GM18499 (cell line): ENCODE measurements around the gene CASP10.
"Not testable (repeated sequence)": the region's sequence is repeated elsewhere in the genome, so short reads cannot be mapped to it uniquely, and the experiment has no call there.

ENCODE experiments used
- ATAC-seq: cut with Tn5 transposase; IDR thresholded peaks from one replicate; pipeline ENCODE4 v1.9.1; 2021; ENCODE audit warnings: moderate number of reproducible peaks; ENCODE audit not compliant: insufficient read depth, unreplicated experiment

Gene CASP10

DNA sequence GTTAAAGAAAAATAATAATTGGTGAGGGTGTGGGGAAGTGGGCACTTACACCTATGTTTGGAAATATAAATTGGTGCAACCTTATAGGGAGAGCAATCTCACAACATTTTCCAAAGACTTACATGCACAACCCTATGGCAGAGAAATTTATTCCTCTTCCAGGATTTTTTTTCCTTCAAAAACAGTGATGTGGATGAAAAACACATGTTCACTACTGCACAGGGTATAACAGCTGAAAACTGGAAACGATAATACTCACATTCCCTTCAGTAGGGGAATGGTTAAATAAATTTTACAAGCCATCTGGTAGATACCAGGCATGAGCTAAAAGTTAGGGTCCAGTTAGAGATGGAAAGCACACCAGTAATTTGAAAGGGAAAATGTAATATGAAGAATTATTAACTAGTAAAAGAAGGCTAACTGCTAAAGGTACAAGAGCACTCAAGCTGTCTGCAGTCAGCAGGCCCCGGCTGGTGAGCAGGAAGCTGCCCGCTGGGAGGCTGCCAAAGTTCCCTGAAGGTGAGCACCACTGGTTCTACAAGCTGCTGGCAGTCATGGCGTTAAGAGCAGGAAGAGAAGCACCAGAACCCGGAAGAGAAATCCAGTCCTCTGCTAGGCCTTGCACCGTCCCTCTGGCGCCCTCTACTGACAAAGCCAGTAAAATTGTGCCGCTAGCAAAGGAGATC is 49.0 kb downstream of the CASP10 start:
- no peak for ATAC-seq

DNA sequence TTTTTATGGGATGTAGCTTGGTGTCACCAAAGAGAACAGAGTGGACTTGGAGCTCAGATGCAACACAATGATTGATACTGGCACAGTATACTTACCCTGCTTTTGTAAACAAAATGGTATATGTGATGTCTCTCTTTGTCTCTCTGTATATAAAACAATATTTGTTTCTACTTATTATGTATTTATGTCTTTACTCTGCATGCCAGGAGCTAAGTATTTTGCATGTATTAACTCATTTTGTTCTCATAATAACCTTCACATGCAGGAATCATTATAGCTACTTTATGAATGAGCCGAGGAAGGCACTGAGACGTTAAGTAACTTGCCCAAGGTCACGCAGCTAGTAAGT is 49.5 kb downstream of the CASP10 start:
- ATAC-seq: no peak

GRCh38 chr2:201233192-201233811 is 50.4 kb downstream of the CASP10 start:
- peak; percentile 82 for ATAC-seq

GRCh38 chr2:201233812-201234662 is 51.1 kb downstream of the CASP10 start:
- peak; percentile 8 for ATAC-seq

- no peak for ATAC-seq
Measured at GRCh38 chr2:201234663-201235135, 51.8 kb downstream of the CASP10 start.

- no peak for ATAC-seq
Measured at GRCh38 chr2:201235860-201236811, 53.2 kb downstream of the CASP10 start.

DNA sequence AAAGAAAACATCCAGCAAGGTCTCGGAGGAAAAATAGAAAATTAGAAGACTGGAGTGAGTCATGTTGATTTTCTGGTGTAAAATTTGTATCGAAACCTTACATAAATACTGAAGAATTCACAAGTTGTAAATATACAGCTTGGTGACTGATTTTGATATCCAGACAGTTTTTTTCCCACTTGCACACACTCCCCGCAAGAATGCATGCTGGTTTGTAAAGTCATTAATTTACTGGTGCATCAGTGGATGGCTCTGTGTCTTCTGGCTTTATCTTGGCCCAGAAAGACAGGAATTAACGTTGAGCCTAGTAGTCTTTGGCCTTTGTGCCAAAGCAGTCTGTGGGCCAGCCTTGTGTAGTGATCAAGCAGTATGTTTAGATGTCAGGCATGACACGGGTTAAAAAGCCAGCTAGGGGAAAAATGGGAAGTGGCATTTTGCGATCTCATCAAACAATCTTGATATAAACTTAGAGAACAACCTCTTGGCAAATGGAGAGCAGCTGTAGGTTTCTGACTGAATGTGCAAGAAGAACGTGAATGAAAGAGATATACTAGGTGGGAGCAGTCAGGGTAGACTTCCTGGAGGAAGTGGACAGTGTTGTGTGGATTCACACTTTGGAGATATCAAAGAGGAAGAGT is 54.7 kb downstream of the CASP10 start:
- ATAC-seq: no peak

GRCh38 chr2:201239167-201239935 is 56.4 kb downstream of the CASP10 start:
- not testable (repeated sequence) for ATAC-seq

DNA sequence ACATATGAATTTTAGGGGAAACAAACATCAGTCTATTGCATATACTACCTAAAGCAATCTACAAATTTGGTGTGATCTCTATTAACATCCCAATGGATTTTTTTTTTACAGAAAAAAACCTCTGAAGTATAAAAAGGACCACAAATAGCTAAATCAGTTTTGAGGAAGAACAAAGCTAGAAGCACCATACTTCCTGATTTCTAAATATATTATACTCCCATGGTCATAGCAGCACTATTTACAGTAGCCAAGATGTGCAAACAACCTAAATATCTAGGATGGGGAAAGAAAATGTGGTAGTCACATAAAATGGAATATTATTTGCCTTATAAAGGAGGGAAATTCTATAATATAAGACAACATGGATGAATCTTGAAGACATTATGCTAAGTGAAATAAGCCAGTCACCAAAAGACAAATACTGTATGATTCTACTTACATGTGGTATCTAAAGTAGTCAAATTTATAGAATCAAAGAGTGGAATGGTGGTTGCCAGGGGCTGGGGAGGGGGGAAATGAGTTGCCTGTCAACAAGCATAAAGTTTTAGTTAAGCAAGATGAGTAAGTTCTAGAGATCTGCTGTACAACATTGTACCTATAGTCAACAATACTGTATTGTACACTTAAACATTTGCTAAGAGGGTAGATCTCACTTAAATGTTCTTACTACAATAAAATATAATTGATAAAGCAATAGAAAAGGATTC is 59.8 kb downstream of the CASP10 start:
- no peak for ATAC-seq

DNA sequence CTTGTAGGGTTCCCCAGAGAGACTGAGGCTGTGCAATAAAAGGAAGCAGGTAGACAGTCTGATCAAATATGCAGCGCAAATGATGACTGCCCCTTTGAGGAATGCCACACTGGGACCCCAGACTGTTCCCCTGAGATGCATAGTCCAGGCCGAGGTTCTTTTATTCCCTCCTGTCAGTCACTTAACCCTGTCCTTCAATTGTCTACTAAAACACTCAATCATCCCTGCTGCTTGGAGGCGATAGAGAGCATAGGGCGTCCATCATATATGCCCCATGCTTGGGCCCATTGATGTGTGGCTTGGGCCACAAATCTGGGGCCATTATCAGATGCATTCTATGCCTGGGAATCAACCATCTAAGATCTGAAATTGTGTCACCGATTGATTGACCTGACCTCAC is 61.9 kb downstream of the CASP10 start:
- ATAC-seq: no peak

- ATAC-seq: no peak
Measured at GRCh38 chr2:201246280-201246679, 63.3 kb downstream of the CASP10 start.

- no peak for ATAC-seq
Measured at GRCh38 chr2:201248288-201248844, 65.4 kb downstream of the CASP10 start.

DNA sequence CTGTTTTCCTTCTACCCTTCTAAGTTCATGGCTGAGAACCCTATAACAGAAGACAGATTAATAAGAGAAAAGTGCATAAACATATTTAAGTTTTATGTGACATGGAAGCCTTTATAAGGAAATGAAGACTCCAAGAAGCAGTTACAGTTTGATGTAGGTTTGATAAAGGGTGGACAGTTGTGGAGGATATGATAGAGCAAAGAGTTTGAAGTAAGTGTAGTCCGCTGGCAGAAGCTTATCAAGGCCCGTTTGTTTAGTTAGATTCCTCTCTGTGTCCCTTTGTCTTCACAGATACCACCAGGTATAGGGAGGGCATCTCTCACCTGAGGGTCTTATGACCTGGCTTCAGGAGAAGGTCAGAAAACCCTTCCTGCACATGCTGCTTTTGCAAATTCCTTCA is 66.9 kb downstream of the CASP10 start:
- ATAC-seq: no peak

DNA sequence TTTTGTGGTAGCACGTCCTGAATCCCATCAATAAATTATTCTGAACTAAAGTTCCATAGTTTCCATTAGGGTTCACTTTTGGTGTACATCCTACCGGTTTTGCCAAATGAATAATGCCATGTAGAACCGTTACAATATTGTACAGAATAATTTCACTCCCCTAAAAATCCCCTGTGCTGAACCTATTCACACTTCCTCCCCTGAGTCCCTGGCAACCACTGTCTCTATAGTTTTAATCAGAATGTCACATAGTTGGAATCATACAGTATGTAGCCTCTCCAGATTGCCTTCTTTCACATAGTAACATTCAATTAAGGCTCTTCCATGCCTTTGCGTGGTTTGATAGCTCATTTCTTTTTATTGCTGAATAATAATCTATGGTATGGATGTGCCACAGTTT is 67.8 kb downstream of the CASP10 start:
- ATAC-seq: no peak

DNA sequence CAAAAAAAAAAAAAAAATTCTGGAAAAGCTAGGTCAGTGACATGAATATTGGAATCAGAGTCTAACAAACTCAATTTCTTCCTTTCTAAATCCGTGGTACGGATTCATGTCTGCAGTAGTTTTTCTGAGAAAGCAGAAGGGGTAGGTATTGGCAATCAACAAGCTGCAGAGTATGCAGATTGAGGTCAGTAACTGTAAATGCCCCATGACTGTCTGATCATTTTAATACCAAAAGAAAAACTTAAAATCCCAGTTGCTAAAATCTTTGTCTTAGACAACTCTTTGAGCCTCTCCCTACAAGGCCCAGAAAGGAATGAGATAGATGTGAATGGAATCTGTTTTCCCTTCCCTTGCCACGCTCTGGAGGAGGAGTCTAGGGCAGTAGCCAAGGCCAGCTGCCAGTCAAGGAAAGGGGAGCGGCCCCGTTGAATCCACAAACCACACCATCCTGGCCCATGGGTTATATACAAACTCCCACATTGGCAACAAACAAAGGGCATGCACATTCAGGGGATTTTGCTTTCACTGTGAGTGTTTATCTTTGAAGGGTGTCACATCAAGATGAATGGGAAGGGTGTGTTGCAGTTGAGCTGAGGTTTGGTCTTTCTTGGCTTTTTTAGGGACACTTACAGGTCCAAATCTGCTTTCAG is 71.3 kb downstream of the CASP10 start:
- no peak for ATAC-seq

DNA sequence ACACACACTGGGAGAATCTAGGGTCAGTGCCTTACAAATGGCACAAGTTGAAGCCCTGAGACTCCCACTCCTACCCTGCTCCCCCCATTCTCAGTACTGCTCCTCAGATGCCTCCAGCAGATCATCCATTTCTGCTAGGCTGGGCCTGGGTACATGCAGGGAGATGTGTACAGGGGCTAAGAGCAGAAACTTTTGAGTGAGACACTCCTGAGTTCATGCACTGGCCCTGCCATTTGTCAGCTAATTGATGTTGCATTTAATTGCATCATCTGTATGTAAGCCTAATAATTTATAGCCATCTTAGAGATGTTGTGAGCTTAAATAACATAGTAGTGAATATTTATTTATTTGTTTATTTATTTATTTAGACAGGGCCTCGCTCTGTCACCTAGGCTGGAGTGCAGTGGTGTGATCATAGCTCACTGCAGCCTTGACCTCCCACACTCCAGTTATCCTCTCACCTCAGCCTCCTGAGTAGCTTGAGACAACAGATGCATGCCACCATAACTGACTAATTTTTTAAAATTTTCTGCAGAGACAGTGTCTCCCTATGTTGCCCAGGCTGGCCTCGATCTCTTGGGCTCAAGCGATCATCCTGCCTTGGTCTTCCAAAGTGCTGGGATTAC is 72.6 kb downstream of the CASP10 start:
- no peak for ATAC-seq

DNA sequence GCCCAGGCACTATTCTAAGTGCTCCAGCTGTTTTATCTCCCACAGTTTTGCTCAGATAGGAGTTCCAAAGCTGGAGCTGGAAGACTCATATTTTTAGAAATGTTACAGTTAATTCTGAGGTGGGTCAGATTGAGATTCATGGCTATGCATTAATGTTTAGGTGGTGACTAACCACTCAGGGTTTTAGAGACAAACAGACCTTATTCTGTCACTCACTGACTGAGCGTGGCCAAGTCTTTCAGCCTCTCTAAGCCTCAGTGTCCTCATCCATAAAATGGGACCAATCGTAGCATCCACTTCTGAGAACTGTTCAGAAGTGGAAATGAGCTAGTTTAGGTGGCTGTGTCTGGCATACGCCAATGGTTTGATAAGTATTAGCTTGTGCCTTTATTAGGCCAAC is 73.1 kb downstream of the CASP10 start:
- ATAC-seq: no peak
